Heart left ventricle (tissue), 16 donors: ENCODE measurements around the gene MRPL19. TPM values are rescaled to one million over a fixed set of nuclear protein-coding genes. Genes with fewer than 3 reads are reported as not detected.

Experiments
- ATAC-seq, 4 donors: fragments of 200-7000 bp; cut with Tn5 transposase; one replicate each; pipeline ENCODE4 v1.9.1; 2020 to 2022; ENCODE audit warnings: moderate library complexity in 4 of 4, mild to moderate bottlenecking in 3 of 4, moderate number of reproducible peaks in 1 of 4
- DNase-seq, 5 donors: peaks; one replicate each; pipeline ENCODE4 v3.0.0-alpha.2; 2020
- H3K27ac ChIP-seq, 12 donors: fragments of 200-600 bp; sonication (generic) in 4 of 12; one replicate each; pipeline versions ENCODE4 v1.5.0 to v1.8.0; 2016 to 2022; ENCODE audit warnings: mild to moderate bottlenecking in 2 of 12
- H3K27me3 ChIP-seq, 9 donors: fragments of 200-600 bp; sonication (generic) in 2 of 9; one replicate each; pipeline versions ENCODE4 v1.5.1 to v1.8.0; 2016 to 2022; ENCODE audit warnings: mild to moderate bottlenecking in 3 of 9
- H3K36me3 ChIP-seq, 9 donors: fragments of 200-600 bp; sonication (generic) in 2 of 9; one replicate each; pipeline versions ENCODE4 v1.5.0 to v1.8.0; 2018 to 2022; ENCODE audit warnings: mild to moderate bottlenecking in 2 of 9
- H3K4me1 ChIP-seq, 12 donors: fragments of 200-600 bp; sonication (generic) in 4 of 12; one replicate each; pipeline versions ENCODE4 v1.5.0 to v1.8.0; 2016 to 2022; ENCODE audit warnings: mild to moderate bottlenecking in 3 of 12
- H3K4me3 ChIP-seq, 12 donors: fragments of 200-600 bp; sonication (generic) in 4 of 12; one replicate each; pipeline versions ENCODE4 v1.5.0 to v1.8.0; 2017 to 2022; ENCODE audit warnings: mild to moderate bottlenecking in 9 of 12, moderate library complexity in 4 of 12
- H3K9me3 ChIP-seq, 12 donors: fragments of 200-600 bp; sonication (generic) in 4 of 12; one replicate each; pipeline versions ENCODE4 v1.5.0 to v1.8.0; 2016 to 2022; ENCODE audit warnings: mild to moderate bottlenecking in 1 of 12
- CTCF ChIP-seq, 12 donors: fragments of 200-600 bp; sonication (generic) in 4 of 12; IDR thresholded peaks; one replicate each; pipeline versions ENCODE4 v1.5.0 to v1.8.0; 2018 to 2022; ENCODE audit warnings: antibody characterized with exemption in 12 of 12, mild to moderate bottlenecking in 5 of 12
- POLR2A ChIP-seq, 2 donors: fragments of 450-650 bp; IDR thresholded peaks; one replicate each; pipeline ENCODE4 v1.6.1; 2017; ENCODE audit warnings: antibody characterized with exemption in 2 of 2, mild to moderate bottlenecking in 2 of 2, moderate library complexity in 2 of 2
- WGBS, 4 donors: extraction: QIAGEN DNeasy Blood & Tissue Kit in 2 of 4; methylation state at CpG; one replicate each; pipeline versions ENCODE4 v1.1.5 to v1.1.7; 2013 to 2018; 5-methylcytosine and 5-hydroxymethylcytosine counted together
- intact Hi-C, 10 donors: fragments of 100-400 bp; cut with DNase I; formaldehyde crosslinking; loops; one replicate each; pipeline versions ENCODE4 v1.11.1 to v1.14.2; 2022
- polyA plus RNA-seq, 2 donors: library from polyadenylated mRNA; stranded (reverse); fragments of 200-250 nt; gene quantifications; one replicate each; pipeline ENCODE4 v1.2.3, GENCODE V29; 2013
- total RNA-seq, 9 donors: library from RNA; depleted of rRNA in 2 of 9; stranded (reverse); fragments of >200 nt in 2 of 9; fragmentation: NEBNext Ultra II Directional in 3 of 9; extraction: Animal tissue kit (Norgen Biotek cat#: 25700) in 3 of 9; gene quantifications; one replicate each; pipeline versions ENCODE4 v1.1.0 to v1.2.4, GENCODE V29; 2016 to 2023
- donor health status: ischemic (EF 13 %, LVEDD 7.1; RV severe dilation, severe dysfunction).
- donor health status: healthy with polysubstance abuse.
- donor health status: DM: no; HTN: yes; CAD: no.
- donor health status: DM: no; HTN: no; CAD: no.
- donor health status: ischemic (EF 25% LVEDD 6.9; RV normal size, moderate dysfunction).
- donor health status: ischemic (EF 25% LVEDD 5.7; RV mildly dilated, moderate dysfunction).
- donor health status: healthy.
- donor health status: DM: yes; HTN: yes; CAD: no.
- donor health status: ischemic (EF 35%, LVEDD 5.7; RV mildly dilated, moderate dysfunction).
- donor health status: nonischemic (EF 11% LVEDD 7.7; RV severe dilation, severe dysfunction).
- donor health status: DM: yes; HTN: yes; CAD: no.
- donor health status: PGD.
- donor health status: ischemic (EF 29% LVEDD 5.4; RV normal size, mild dysfunction).
- donor health status: nonischemic (EF 23%, LVEDD 6.1; RV moderate dilation, normal function).

MRPL19 gene
- total and polyA plus RNA-seq, 11 donors, result 19.7 to 82.8 (median 56.4) TPM

- 0 to 3% (median 0%) methylated on average over 3 of the region's 3 CpGs for WGBS, 4 donors
- Histone ChIP-seq H3K9me3 (no peaks in the 10 kb centered on the region), H3K4me1 (peaks cover 0 to 14% (median 4%) of the 10 kb centered on the region in 12 donors), H3K27ac (peak overlapping the region in 3 of 12 donors; percentile 1 to 22 (median 15)), H3K4me3 (no peak overlapping the region), H3K36me3 (no peaks in the 10 kb centered on the region), H3K27me3 (no peaks in the 10 kb centered on the region)
- DNase-seq (peak; percentile 59 to 70 (median 65)), ATAC-seq (peak; percentile 87 to 99 (median 96))
- intact Hi-C loops, result loop anchor here in 8 of 10 donors (1.0 to 10.0 kb wide), 4 partner anchors 36 to 74 kb away; partner anchors contain the start of gene GCFC2 (in 1 of the 8)
- TF ChIP-seq CTCF (IDR thresholded peaks at IDR 0.05), result peak; percentile 94 to 99 (median 98)
- no peak for TF ChIP-seq POLR2A (IDR thresholded peaks at IDR 0.05)
These were observed 5.9 kb upstream of the MRPL19 start for GRCh38 chr2:75640621-75641121.

- Histone ChIP-seq H3K4me1 (peaks cover 0 to 19% (median 7%) of the 10 kb centered on the region in 12 donors), H3K36me3 (no peaks in the 10 kb centered on the region), H3K9me3 (no peaks in the 10 kb centered on the region), H3K4me3 (no peak overlapping the region), H3K27me3 (no peaks in the 10 kb centered on the region), H3K27ac (peak overlapping the region in 2 of 12 donors; percentile 22 to 29)
- 88 to 100% (median 91%) methylated on average over 1 of the region's 1 CpG for WGBS, 4 donors
- no peak for DNase-seq
- TF ChIP-seq POLR2A (IDR thresholded peaks at IDR 0.05) (no peak), CTCF (IDR thresholded peaks at IDR 0.05) (no peak)
- no peak for ATAC-seq
- intact Hi-C loops, result loop anchor here in 5 of 10 donors (2.0 to 10.0 kb wide), 3 partner anchors 35 to 73 kb away; partner anchors contain the start of gene GCFC2 (in 1 of the 5)
These were observed 5.0 kb upstream of the MRPL19 start for GRCh38 chr2:75641587-75641986.

- TF ChIP-seq CTCF (IDR thresholded peaks at IDR 0.05) (no peak), POLR2A (IDR thresholded peaks at IDR 0.05) (no peak)
- H3K27me3 ChIP-seq, result no peaks in the 10 kb centered on the region
- no peak overlapping the region for H3K4me3 ChIP-seq
- H3K27ac ChIP-seq, result peak overlapping the region in 1 of 12 donors; percentile 75
- peaks cover 0 to 7% (median 0%) of the 10 kb centered on the region in 9 donors for H3K36me3 ChIP-seq
- ATAC-seq (no peak), DNase-seq (no peak)
- 79 to 92% (median 83%) methylated on average over 1 of the region's 1 CpG for WGBS, 4 donors
- H3K9me3 ChIP-seq, result no peaks in the 10 kb centered on the region
- peaks cover 0 to 31% (median 16%) of the 10 kb centered on the region in 12 donors for H3K4me1 ChIP-seq
- intact Hi-C loops, result loop anchor here in 4 of 10 donors (2.0 to 10.0 kb wide), 3 partner anchors 33 to 71 kb away; partner anchors contain the start of gene GCFC2 (in 1 of the 4)
These were observed 2.6 kb upstream of the MRPL19 start for GRCh38 chr2:75643980-75644379.

GRCh38 chr2:75645643-75646042 is 940 bp upstream of the MRPL19 start:
- ATAC-seq, result no peak

More at GRCh38 chr2:75645643-75646042, 940 bp upstream of the MRPL19 start:
- Histone ChIP-seq H3K9me3 (no peaks in the 10 kb centered on the region), H3K4me3 (no peak overlapping the region), H3K27ac (peak overlapping the region in 1 of 12 donors; percentile 75), H3K27me3 (no peaks in the 10 kb centered on the region), H3K4me1 (peaks cover 0 to 28% (median 14%) of the 10 kb centered on the region in 12 donors), H3K36me3 (peaks cover 0 to 23% (median 3%) of the 10 kb centered on the region in 9 donors)
- intact Hi-C loops, result loop anchor here in 4 of 10 donors (2.0 to 10.0 kb wide), 3 partner anchors 65 to 69 kb away; partner anchors contain the start of gene GCFC2 (in 4 of the 4)
- no peak for DNase-seq
- 92 to 97% (median 96%) methylated on average over 10 of the region's 10 CpGs for WGBS, 4 donors
- TF ChIP-seq POLR2A (IDR thresholded peaks at IDR 0.05) (no peak), CTCF (IDR thresholded peaks at IDR 0.05) (no peak)
